Measurements from ENCODE around the gene OASL. TPM values are rescaled to one million over a fixed set of nuclear protein-coding genes. Genes with fewer than 3 reads are reported as not detected.

Gene OASL
- total RNA-seq, 1 experiment from 2014 or later: not detected

GRCh38 chr12:120984351-120984898 lies 54.6 kb downstream of the OASL start:
- H3K4me3 ChIP-seq: no peak overlapping the region
- no peak for DNase-seq (ENCODE audit: low read depth in 1 of 2, low spot score in 2 of 2)
- no peaks in the 10 kb centered on the region for H3K36me3 ChIP-seq
- no peaks in the 10 kb centered on the region for H3K4me1 ChIP-seq (replicated peaks)
- H3K9me3 ChIP-seq (replicated peaks): no peaks in the 10 kb centered on the region
- no peak overlapping the region for H3K27ac ChIP-seq
- no peaks in the 10 kb centered on the region for H3K27me3 ChIP-seq (replicated peaks)

- H3K36me3 ChIP-seq: no peaks in the 10 kb centered on the region
These were observed 55.3 kb downstream of the OASL start for GRCh38 chr12:120983759-120984158.

GRCh38 chr12:120982659-120983058 lies 56.4 kb downstream of the OASL start:
- H3K36me3 ChIP-seq: no peaks in the 10 kb centered on the region
- H3K9me3 ChIP-seq (replicated peaks): no peaks in the 10 kb centered on the region
- no peak overlapping the region for H3K27ac ChIP-seq
- no peaks in the 10 kb centered on the region for H3K4me1 ChIP-seq (replicated peaks)
- H3K27me3 ChIP-seq (replicated peaks): no peaks in the 10 kb centered on the region
- no peak overlapping the region for H3K4me3 ChIP-seq
- no peak for DNase-seq (ENCODE audit: low read depth in 1 of 2, low spot score in 2 of 2)

More at GRCh38 chr12:120983759-120984158, 55.3 kb downstream of the OASL start:
- Histone ChIP-seq H3K9me3 (replicated peaks) (no peaks in the 10 kb centered on the region), H3K27ac (no peak overlapping the region), H3K27me3 (replicated peaks) (no peaks in the 10 kb centered on the region), H3K4me3 (no peak overlapping the region), H3K4me1 (replicated peaks) (no peaks in the 10 kb centered on the region)
- no peak for DNase-seq (ENCODE audit: low read depth in 1 of 2, low spot score in 2 of 2)

GRCh38 chr12:120981407-120981941 lies 57.6 kb downstream of the OASL start:
- DNase-seq (ENCODE audit: low read depth in 1 of 2, low spot score in 2 of 2): no peak
- Histone ChIP-seq H3K4me3 (no peak overlapping the region), H3K4me1 (replicated peaks) (no peaks in the 10 kb centered on the region), H3K27me3 (replicated peaks) (no peaks in the 10 kb centered on the region), H3K27ac (no peak overlapping the region), H3K9me3 (replicated peaks) (no peaks in the 10 kb centered on the region), H3K36me3 (no peaks in the 10 kb centered on the region)

- H3K27me3 ChIP-seq (replicated peaks): no peaks in the 10 kb centered on the region
- no peak for DNase-seq (ENCODE audit: low read depth in 1 of 2, low spot score in 2 of 2)
These were observed 58.2 kb downstream of the OASL start for GRCh38 chr12:120980800-120981368.

GRCh38 chr12:120979862-120980696 lies 59.0 kb downstream of the OASL start:
- Histone ChIP-seq H3K9me3 (replicated peaks) (no peaks in the 10 kb centered on the region), H3K27me3 (replicated peaks) (no peaks in the 10 kb centered on the region), H3K27ac (no peak overlapping the region), H3K36me3 (no peaks in the 10 kb centered on the region), H3K4me1 (replicated peaks) (no peaks in the 10 kb centered on the region), H3K4me3 (no peak overlapping the region)
- DNase-seq (ENCODE audit: low read depth in 1 of 2, low spot score in 2 of 2): no peak

More at GRCh38 chr12:120980800-120981368, 58.2 kb downstream of the OASL start:
- H3K4me3 ChIP-seq: no peak overlapping the region
- H3K27ac ChIP-seq: no peak overlapping the region
- H3K36me3 ChIP-seq: no peaks in the 10 kb centered on the region
- no peaks in the 10 kb centered on the region for H3K4me1 ChIP-seq (replicated peaks)
- no peaks in the 10 kb centered on the region for H3K9me3 ChIP-seq (replicated peaks)

GRCh38 chr12:120979220-120979861 lies 59.7 kb downstream of the OASL start:
- Histone ChIP-seq H3K9me3 (replicated peaks) (no peaks in the 10 kb centered on the region), H3K27ac (no peak overlapping the region), H3K27me3 (replicated peaks) (no peaks in the 10 kb centered on the region), H3K36me3 (no peaks in the 10 kb centered on the region), H3K4me1 (replicated peaks) (no peaks in the 10 kb centered on the region), H3K4me3 (no peak overlapping the region)
- DNase-seq (ENCODE audit: low read depth in 1 of 2, low spot score in 2 of 2): no peak

- H3K9me3 ChIP-seq (replicated peaks): no peaks in the 10 kb centered on the region
- no peak for DNase-seq (ENCODE audit: low read depth in 1 of 2, low spot score in 2 of 2)
- H3K27me3 ChIP-seq (replicated peaks): no peaks in the 10 kb centered on the region
- H3K4me1 ChIP-seq (replicated peaks): no peaks in the 10 kb centered on the region
- H3K4me3 ChIP-seq: no peak within 1 kb of the TSS
- no peak within 1 kb of the TSS for H3K27ac ChIP-seq
- no peaks in the 10 kb centered on the region for H3K36me3 ChIP-seq
These were observed 60.5 kb downstream of the OASL start, which contains the start of gene HNF1A for GRCh38 chr12:120978296-120979219. Gene HNF1A, plus strand, starts transcription at chr12:120978543. Its CDS starts 226 bp downstream, at chr12:120978769.

- Histone ChIP-seq H3K27ac (no peak overlapping the region), H3K4me1 (replicated peaks) (no peaks in the 10 kb centered on the region), H3K9me3 (replicated peaks) (no peaks in the 10 kb centered on the region), H3K27me3 (replicated peaks) (no peaks in the 10 kb centered on the region), H3K4me3 (no peak overlapping the region), H3K36me3 (no peaks in the 10 kb centered on the region)
- DNase-seq (ENCODE audit: low read depth in 1 of 2, low spot score in 2 of 2): no peak
These were observed 61.3 kb downstream of the OASL start for GRCh38 chr12:120977531-120978295.

GRCh38 chr12:120972870-120973543 lies 66.0 kb downstream of the OASL start:
- Histone ChIP-seq H3K36me3 (no peaks in the 10 kb centered on the region), H3K4me1 (replicated peaks) (no peaks in the 10 kb centered on the region), H3K27me3 (replicated peaks) (no peaks in the 10 kb centered on the region), H3K27ac (no peak overlapping the region), H3K4me3 (no peak overlapping the region), H3K9me3 (replicated peaks) (no peaks in the 10 kb centered on the region)
- no peak for DNase-seq (ENCODE audit: low read depth in 1 of 2, low spot score in 2 of 2)

GRCh38 chr12:120971299-120972180 lies 67.5 kb downstream of the OASL start:
- peak in 1 of 2 experiments; percentile 28 for DNase-seq (ENCODE audit: low read depth in 1 of 2, low spot score in 2 of 2)
- Histone ChIP-seq H3K27ac (no peak overlapping the region), H3K4me1 (replicated peaks) (no peaks in the 10 kb centered on the region), H3K9me3 (replicated peaks) (no peaks in the 10 kb centered on the region), H3K27me3 (replicated peaks) (no peaks in the 10 kb centered on the region), H3K36me3 (no peaks in the 10 kb centered on the region), H3K4me3 (no peak overlapping the region)
